T-cell (primary cell): ENCODE measurements around the gene ZNF394. TPM values are rescaled to one million over a fixed set of nuclear protein-coding genes. Genes with fewer than 3 reads are reported as not detected.

ENCODE experiments used
- ATAC-seq, 4 experiments: fragments of 200-7000 bp in 3 of 4; fragments of 150-1000 bp in 1 of 4; cut with Tn5 transposase; replicated peaks in 1 of 4; 1 replicate in 3 of 4; 2 replicates in 1 of 4; pipeline ENCODE4 v1.10.0; 2021; ENCODE audit warnings: moderate library complexity in 3 of 4, mild to moderate bottlenecking in 2 of 4, moderate number of reproducible peaks in 1 of 4
- CTCF ChIA-PET, 2 donors: fragments of 300-600 bp; sonication (Branson Sonifier 250); formaldehyde crosslinking; loops; one replicate each; lab custom pipeline; 2022; ENCODE audit warnings: antibody characterized with exemption in 2 of 2; lab: Charles Lee
- POLR2A ChIA-PET, 2 donors: fragments of 300-600 bp; sonication (Branson Sonifier 250); formaldehyde crosslinking; loops; one replicate each; lab custom pipeline; 2022; ENCODE audit warnings: antibody characterized with exemption in 2 of 2; lab: Charles Lee
- DNase-seq, 35 experiments: peaks; one replicate each; pipeline versions ENCODE4 v3.0.0 to v3.0.0-alpha.2; 2013 to 2023
- H3K27ac ChIP-seq: one replicate; pipeline ENCODE4 v1.5.1; 2013; ENCODE audit warnings: low read length
- H3K27me3 ChIP-seq, 2 experiments: replicated peaks in 1 of 2; 1 replicate in 1 of 2; 2 replicates in 1 of 2; pipeline versions ENCODE4 v1.6.1 to v1.7.0; 2013; ENCODE audit warnings: low read length in 1 of 2, mixed read lengths in 1 of 2; ENCODE audit not compliant: control insufficient read depth in 2 of 2, insufficient read depth in 2 of 2; ENCODE audit errors: extremely low read depth in 1 of 2
- H3K36me3 ChIP-seq, 2 donors: 1 replicate in 1 of 2; 2 replicates in 1 of 2; pipeline versions ENCODE4 v1.6.1 to v1.7.0; 2013; ENCODE audit warnings: low read length in 1 of 2; ENCODE audit not compliant: control insufficient read depth in 2 of 2, insufficient read depth in 1 of 2; ENCODE audit errors: extremely low read depth in 1 of 2
- H3K4me1 ChIP-seq, 2 experiments: 1 replicate in 1 of 2; 2 replicates in 1 of 2; pipeline versions ENCODE4 v1.6.1 to v1.7.0; 2013; ENCODE audit warnings: low read length in 2 of 2, mixed read lengths in 1 of 2; ENCODE audit not compliant: insufficient read depth in 2 of 2, control insufficient read depth in 1 of 2; ENCODE audit errors: extremely low read depth in 1 of 2
- H3K4me3 ChIP-seq, 2 donors: 1 replicate in 1 of 2; 2 replicates in 1 of 2; pipeline versions ENCODE4 v1.5.1 to v1.7.0; 2013; ENCODE audit warnings: mild to moderate bottlenecking in 2 of 2, low read length in 1 of 2, moderate library complexity in 1 of 2; ENCODE audit not compliant: control insufficient read depth in 1 of 2; ENCODE audit errors: extremely low read depth in 1 of 2
- H3K9me3 ChIP-seq: 2 replicates; pipeline ENCODE4 v1.7.0; 2013
- H3K27ac Mint-ChIP-seq, 2 donors: one replicate each; pipeline ENCODE4 v1.8.0; 2020 to 2021; ENCODE audit warnings: mild to moderate bottlenecking in 2 of 2, mixed read lengths in 2 of 2
- H3K27me3 Mint-ChIP-seq, 2 donors: one replicate each; pipeline ENCODE4 v1.8.0; 2021 to 2022; ENCODE audit warnings: mixed read lengths in 2 of 2
- H3K36me3 Mint-ChIP-seq: one replicate; pipeline ENCODE4 v1.8.0; 2021; ENCODE audit warnings: mixed read lengths
- H3K4me1 Mint-ChIP-seq, 3 donors: one replicate each; pipeline ENCODE4 v1.8.0; 2020 to 2022; ENCODE audit warnings: mixed read lengths in 3 of 3, mild to moderate bottlenecking in 1 of 3
- H3K4me3 Mint-ChIP-seq, 3 donors: one replicate each; pipeline ENCODE4 v1.8.0; 2020 to 2022; ENCODE audit warnings: mild to moderate bottlenecking in 3 of 3, mixed read lengths in 3 of 3, moderate library complexity in 3 of 3
- H3K9me3 Mint-ChIP-seq, 3 donors: one replicate each; pipeline ENCODE4 v1.8.0; 2020 to 2022; ENCODE audit warnings: mixed read lengths in 3 of 3
- WGBS: methylation state at CpG from one replicate; pipeline ENCODE4 v1.1.5; 2013; ENCODE audit warnings: missing lambda C conversion rate; ENCODE audit not compliant: insufficient coverage; 5-methylcytosine and 5-hydroxymethylcytosine counted together
- total RNA-seq, 35 experiments: library from RNA in 6 of 35; stranded (reverse) in 6 of 35; fragments of 120-200 nt in 1 of 35; gene quantifications; one replicate each; pipeline versions ENCODE4 v1.2.1 to v1.2.4 and lab custom pipeline; 2013 to 2026

ZNF394 gene
- total RNA-seq, 5 donors from 2014 or later (not counting 1 experiment from before 2014, with no cell fraction given) = 88.4 to 188 (median 104) TPM

DNA sequence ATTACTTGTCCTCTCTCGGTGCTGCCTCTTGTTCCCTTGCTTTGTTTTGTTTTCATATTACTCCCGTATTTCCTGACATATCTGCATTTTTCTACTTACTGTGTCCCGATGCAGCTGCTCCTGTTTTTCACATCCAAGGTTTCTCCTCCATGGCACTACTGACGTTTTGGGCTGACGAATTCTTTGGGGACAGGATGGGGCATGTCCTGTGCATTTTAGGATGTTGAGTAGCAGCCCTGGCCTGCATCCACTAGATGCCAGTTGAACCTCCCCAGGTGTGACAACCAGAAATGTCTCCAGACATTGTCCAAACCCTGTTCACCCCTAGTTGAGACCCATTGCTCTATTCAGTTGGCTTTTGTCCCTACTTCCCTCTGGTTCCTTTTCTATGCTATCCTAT, 15.0 kb downstream of the ZNF394 start:
- ChIA-PET CTCF (no interaction called here), POLR2A (no interaction called here)
- ATAC-seq = no peak
- DNase-seq = no peak
- no peaks in the 10 kb centered on the region for H3K9me3 ChIP-seq
- H3K36me3 Mint-ChIP-seq = peaks cover 25% of the 10 kb centered on the region
- H3K27me3 Mint-ChIP-seq = no peaks in the 10 kb centered on the region
- no peak overlapping the region for H3K27ac Mint-ChIP-seq
- H3K27me3 ChIP-seq = no peaks in the 10 kb centered on the region
- peaks cover 0 to 5% (median 4%) of the 10 kb centered on the region in 3 donors for H3K4me1 Mint-ChIP-seq
- no peaks in the 10 kb centered on the region for H3K9me3 Mint-ChIP-seq
- H3K4me1 ChIP-seq = no peaks in the 10 kb centered on the region
- no peak overlapping the region for H3K4me3 ChIP-seq
- WGBS = 100% methylated on average over 2 of the region's 5 CpGs
- H3K36me3 ChIP-seq = peaks cover 7 to 31% of the 10 kb centered on the region in 2 donors
- no peak overlapping the region for H3K4me3 Mint-ChIP-seq
- no peak overlapping the region for H3K27ac ChIP-seq

DNA sequence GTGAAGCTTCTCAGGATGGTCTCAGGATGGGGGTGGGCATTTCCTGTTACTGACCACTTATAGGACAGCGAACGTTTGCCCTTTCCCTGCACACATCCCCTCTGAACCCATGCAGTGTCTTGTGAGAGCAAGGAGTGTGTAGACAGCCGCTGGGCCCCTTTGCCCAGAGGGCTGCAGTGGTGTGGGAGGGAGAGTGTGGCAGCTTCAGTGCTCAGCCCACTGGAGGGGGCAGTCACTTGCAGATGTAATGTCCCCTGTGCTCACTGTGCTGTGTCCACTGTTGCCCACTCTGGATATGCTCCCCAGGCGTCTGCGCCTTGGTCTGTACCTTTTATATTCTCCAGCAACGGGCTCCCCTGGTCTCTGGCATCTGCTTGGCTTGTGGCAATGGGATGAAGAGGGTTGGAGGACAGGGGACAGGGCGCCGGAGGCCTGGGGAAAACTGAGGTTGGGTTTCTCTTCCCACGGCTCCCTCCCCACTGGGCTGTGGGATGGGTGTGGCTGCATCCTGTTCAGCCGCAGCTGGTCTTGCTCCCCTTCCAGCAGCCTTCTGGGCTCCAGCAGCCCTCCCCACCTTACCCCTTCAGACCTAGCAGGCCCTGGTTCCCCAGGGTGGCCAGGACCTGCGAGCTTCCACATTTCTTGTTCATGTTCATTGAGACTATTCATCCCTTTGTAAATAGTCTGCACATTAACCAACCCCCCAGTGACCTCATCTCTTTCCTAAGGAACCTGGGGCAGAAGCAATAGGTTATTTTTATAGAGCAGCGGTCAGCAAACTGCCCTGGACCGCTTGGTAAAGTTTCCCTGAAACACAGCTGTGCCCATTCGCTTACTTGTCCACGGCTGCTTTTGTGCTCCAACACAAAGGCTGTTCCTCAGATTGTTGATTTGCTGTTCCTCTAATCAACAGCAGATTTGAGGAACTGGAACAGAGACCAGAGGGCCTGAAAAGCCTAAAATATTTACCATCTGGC, 21.3 kb downstream of the ZNF394 start:
- DNase-seq (no peak), ATAC-seq (peak in 2 of 4 experiments; percentile 45 to 53)
- H3K4me3 Mint-ChIP-seq = peak overlapping the region in 1 of 3 donors; percentile 59
- whole genome bisulfite sequencing = 74% methylated on average over 8 of the region's 15 CpGs
- no peaks in the 10 kb centered on the region for H3K27me3 Mint-ChIP-seq
- peaks cover 6% of the 10 kb centered on the region for H3K36me3 Mint-ChIP-seq
- Histone ChIP-seq H3K4me3 (no peak overlapping the region), H3K27me3 (no peaks in the 10 kb centered on the region), H3K27ac (peak overlapping the region; percentile 43), H3K9me3 (no peaks in the 10 kb centered on the region), H3K4me1 (peaks cover 10 to 28% of the 10 kb centered on the region in 2 experiments), H3K36me3 (peaks cover 3 to 28% of the 10 kb centered on the region in 2 donors)
- peak overlapping the region; percentile 84 to 86 for H3K27ac Mint-ChIP-seq
- H3K4me1 Mint-ChIP-seq = peaks cover 33 to 41% (median 33%) of the 10 kb centered on the region in 3 donors
- ChIA-PET POLR2A (interaction anchor here in 1 of 2 donors (0.6 kb wide), 1 partner anchor 1230 kb away, joined by 4 read pairs; no protein-coding TSS in a partner anchor), CTCF (no interaction called here)
- H3K9me3 Mint-ChIP-seq = no peaks in the 10 kb centered on the region

- H3K4me3 ChIP-seq = no peak overlapping the region
- ChIA-PET CTCF (interaction anchor here (0.6 to 1.0 kb wide), 3 partner anchors 10 to 1122 kb away, joined by 4 to 11 read pairs (median 4); no protein-coding TSS in a partner anchor), POLR2A (interaction anchor here (0.5 to 0.7 kb wide), 3 partner anchors 13 to 648 kb away, joined by 5 to 9 read pairs (median 6); no protein-coding TSS in a partner anchor)
- Mint-ChIP-seq H3K4me1 (peaks cover 45 to 58% (median 50%) of the 10 kb centered on the region in 3 donors), H3K27me3 (no peaks in the 10 kb centered on the region), H3K36me3 (peaks cover 3% of the 10 kb centered on the region), H3K27ac (no peak overlapping the region), H3K4me3 (no peak overlapping the region), H3K9me3 (no peaks in the 10 kb centered on the region)
- no peaks in the 10 kb centered on the region for H3K9me3 ChIP-seq
- no peak overlapping the region for H3K27ac ChIP-seq
- 93% methylated on average over 2 of the region's 5 CpGs for WGBS
- H3K4me1 ChIP-seq = peaks cover 13 to 42% of the 10 kb centered on the region in 2 experiments
- peaks cover 0 to 23% of the 10 kb centered on the region in 2 donors for H3K36me3 ChIP-seq
- DNase-seq (no peak), ATAC-seq (no peak)
- no peaks in the 10 kb centered on the region for H3K27me3 ChIP-seq
Observed at GRCh38 chr7:99476107-99476506, 24.0 kb downstream of the ZNF394 start.

GRCh38 chr7:99473315-99473596, 26.8 kb downstream of the ZNF394 start:
- H3K4me1 Mint-ChIP-seq = peaks cover 38 to 45% (median 39%) of the 10 kb centered on the region in 3 donors
- no peak for ATAC-seq

DNA sequence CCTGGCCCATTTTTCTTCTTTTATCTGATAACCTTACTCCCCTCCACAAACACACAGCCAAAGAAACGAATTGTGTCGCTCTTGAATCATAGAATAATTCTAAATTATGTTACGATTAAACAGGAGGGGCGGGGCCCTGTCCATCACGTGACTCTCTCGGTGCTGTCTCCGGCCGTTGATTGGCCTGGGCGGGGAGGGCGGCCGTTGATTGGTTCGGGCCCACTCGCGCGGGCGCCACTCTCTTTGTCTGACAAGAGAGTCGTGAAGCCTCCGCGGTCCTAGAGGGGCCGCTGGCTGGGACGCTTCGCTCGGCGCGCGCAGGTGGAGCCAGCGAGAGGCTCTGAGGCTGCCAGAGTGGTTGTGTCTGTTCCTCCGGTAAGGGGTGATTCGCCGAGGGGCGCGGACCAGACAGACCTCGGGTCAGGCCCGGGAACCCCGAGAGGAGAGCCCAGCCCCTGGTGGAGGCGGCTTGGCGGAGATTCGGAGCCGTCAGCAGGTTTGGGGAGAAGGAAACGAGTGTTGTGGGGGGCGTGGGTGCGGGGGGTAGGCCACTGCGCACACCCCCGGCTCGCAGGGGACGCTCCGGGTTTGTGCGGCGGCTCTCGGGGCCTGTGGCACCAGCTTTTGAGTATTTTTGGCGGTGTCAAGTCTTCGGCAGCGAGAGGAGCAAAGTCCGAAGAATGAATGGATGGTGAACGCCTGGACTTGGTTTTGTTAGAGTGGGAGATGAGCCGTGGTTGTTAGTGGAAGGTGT, 27.3 kb downstream of the ZNF394 start, which contains the start of gene ZNF789:
TSS of gene ZNF789 (plus strand) at position 330 of the 754 bp plus-strand sequence. CDS start 3,567 bp downstream, outside the sequence.
- H3K36me3 ChIP-seq = peaks cover 0 to 7% of the 10 kb centered on the region in 2 donors
- ATAC-seq (peak; percentile 95 to 99 (median 99)), DNase-seq (peak; percentile 92 to 100 (median 98))
- peaks cover 34 to 39% (median 34%) of the 10 kb centered on the region in 3 donors for H3K4me1 Mint-ChIP-seq
- no peaks in the 10 kb centered on the region for H3K27me3 ChIP-seq
- H3K4me3 Mint-ChIP-seq = peak within 1 kb of the TSS; percentile 90 to 99 (median 96)
- peak within 1 kb of the TSS; percentile 63 to 88 for H3K4me3 ChIP-seq
- peaks cover 6 to 25% of the 10 kb centered on the region in 2 experiments for H3K4me1 ChIP-seq
- peak within 1 kb of the TSS; percentile 88 to 94 for H3K27ac Mint-ChIP-seq
- H3K27me3 Mint-ChIP-seq = peaks cover 0 to 4% of the 10 kb centered on the region in 2 donors
- peak within 1 kb of the TSS; percentile 70 for H3K27ac ChIP-seq
- H3K9me3 ChIP-seq = no peaks in the 10 kb centered on the region
- peaks cover 3% of the 10 kb centered on the region for H3K36me3 Mint-ChIP-seq
- under 1% methylated on average over 53 of the region's 56 CpGs for WGBS
- no peaks in the 10 kb centered on the region for H3K9me3 Mint-ChIP-seq
- ChIA-PET POLR2A (interaction anchor here in 1 of 2 donors (0.7 kb wide), 1 partner anchor 32 kb away, joined by 3 read pairs; the partner anchor contains the start of gene ZKSCAN5), CTCF (interaction anchor here in 1 of 2 donors (0.6 kb wide), 2 partner anchors 530 to 582 kb away, joined by 4 to 6 read pairs; no protein-coding TSS in a partner anchor)

More at GRCh38 chr7:99473315-99473596, 26.8 kb downstream of the ZNF394 start:
- Mint-ChIP-seq H3K27ac (peak overlapping the region; percentile 88 to 94), H3K27me3 (peaks cover 0 to 4% of the 10 kb centered on the region in 2 donors), H3K36me3 (peaks cover 3% of the 10 kb centered on the region), H3K4me3 (peak overlapping the region; percentile 90 to 99 (median 96)), H3K9me3 (no peaks in the 10 kb centered on the region)
- no peaks in the 10 kb centered on the region for H3K27me3 ChIP-seq
- no peaks in the 10 kb centered on the region for H3K9me3 ChIP-seq
- peaks cover 0 to 7% of the 10 kb centered on the region in 2 donors for H3K36me3 ChIP-seq
- no peak overlapping the region for H3K27ac ChIP-seq
- POLR2A ChIA-PET = interaction anchor here (0.6 to 1.0 kb wide), 3 partner anchors 32 to 653 kb away, joined by 3 to 13 read pairs (median 3); partner anchors contain the start of genes MBLAC1 (in 1 of the 2) and ZKSCAN5 (in 1 of the 2)
- H3K4me3 ChIP-seq = peak overlapping the region; percentile 63 to 88
- CTCF ChIA-PET = interaction anchor here in 1 of 2 donors (0.6 to 1.3 kb wide), 2 partner anchors 17 to 529 kb away, joined by 4 read pairs; no protein-coding TSS in a partner anchor
- peak in 1 of 35 experiments; percentile 41 for DNase-seq
- H3K4me1 ChIP-seq = peaks cover 9 to 30% of the 10 kb centered on the region in 2 experiments
- 3% methylated on average over 7 of the region's 7 CpGs for WGBS
